Activated CD4-positive, alpha-beta T cell treated with anti-CD3 and anti-CD28 coated beads, Interleukin-2, amount 50 U/mL, for 1 hour (primary cell): ENCODE data around the gene NR3C1.
"Not testable (repeated sequence)": the region's sequence is repeated elsewhere in the genome, so short reads cannot be mapped to it uniquely, and the experiment has no call there.

Experiments
- DNase-seq: peaks from one replicate; pipeline ENCODE4 v3.0.0-alpha.2; 2020

Gene NR3C1

GRCh38 chr5:143328589-143329220 is 74.8 kb downstream of the NR3C1 start:
- DNase-seq, result no peak

- not testable (repeated sequence) for DNase-seq
Observed at GRCh38 chr5:143325086-143325485, 78.4 kb downstream of the NR3C1 start.

DNA sequence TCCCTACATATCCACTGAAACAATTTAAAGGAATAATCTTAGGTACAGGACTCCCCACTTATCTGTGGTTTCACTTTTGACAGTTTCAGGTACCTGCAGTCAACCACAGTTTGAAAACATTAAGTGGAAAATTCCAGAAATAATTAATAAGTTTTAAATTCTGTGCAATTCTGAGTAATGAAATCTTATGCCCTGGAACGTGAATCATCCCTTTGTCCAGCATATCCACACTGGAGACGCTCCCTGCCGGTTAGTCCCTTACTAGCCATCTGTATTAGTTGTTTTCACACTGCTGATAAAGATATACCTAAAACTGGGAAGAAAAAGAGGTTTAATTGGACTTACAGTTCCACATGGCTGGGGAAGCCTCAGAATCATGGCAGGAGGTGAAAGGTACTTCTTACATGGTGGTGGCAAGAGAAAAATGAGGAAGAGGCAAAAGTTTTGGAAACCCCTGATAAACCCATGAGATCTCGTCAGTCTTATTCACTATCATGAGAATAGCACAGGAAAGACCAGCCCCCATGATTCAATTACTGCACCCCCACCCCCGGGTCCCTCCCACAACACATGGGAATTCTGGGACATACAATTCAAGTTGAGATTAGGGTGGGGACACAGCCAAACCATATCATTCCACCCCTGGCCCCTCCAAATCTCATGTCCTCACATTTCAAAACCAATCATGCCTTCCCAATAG is 80.4 kb downstream of the NR3C1 start:
- DNase-seq, result not testable (repeated sequence)

DNA sequence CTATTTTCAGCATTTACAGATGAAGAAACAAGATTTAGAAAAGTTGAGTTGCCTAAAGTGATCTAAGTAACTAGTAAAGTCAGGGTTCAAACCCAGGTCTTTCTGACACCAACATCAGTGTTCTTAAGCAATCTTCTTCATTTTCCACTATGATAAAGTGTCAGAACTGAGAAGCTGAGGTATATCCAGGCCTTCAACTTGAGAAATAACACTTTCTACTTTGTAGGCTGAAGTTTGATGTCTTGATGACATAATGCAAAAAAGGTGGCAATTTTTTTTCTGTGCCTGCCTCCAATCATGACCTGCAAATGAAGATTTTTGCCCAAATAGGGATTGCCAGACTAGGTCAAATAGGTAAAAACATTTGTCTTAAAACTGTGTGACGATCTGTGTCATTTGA is 81.3 kb downstream of the NR3C1 start:
- DNase-seq, result no peak

DNA sequence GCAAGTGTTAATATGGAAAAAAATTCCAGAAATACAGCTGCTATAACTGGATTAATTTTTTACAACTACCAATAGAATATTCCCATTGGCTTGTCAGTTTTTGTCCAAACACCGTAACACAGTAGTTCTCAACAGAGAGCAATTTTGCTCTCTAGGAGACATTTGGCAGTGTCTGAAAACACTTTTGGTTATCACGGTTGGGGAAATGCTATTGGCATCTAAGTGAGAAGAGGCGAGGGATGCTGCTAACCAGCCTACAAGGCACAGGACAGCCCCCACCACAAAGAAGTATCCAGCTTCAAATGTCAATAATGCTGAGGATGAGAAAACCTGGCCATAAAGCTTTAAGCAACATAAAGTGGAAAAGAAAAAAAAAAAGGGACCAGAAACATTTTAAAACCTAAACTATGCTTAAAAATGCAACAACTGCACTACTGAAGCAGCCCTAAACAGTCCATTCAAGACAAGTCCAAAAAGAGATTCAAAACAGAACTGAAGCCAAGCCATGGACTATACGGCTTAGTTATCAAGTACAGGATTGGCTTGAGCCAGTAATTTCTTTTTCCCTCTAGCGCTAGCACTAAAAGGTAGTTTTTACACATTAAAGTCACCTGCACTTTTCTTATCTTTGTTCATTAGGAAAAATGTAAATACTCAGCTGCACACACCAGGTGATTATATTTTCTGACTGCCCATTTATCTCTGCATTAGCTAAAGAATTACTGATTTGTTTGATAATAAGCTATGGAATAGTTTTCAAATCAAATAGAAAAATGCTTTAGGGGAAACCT is 83.9 kb downstream of the NR3C1 start:
- DNase-seq, result no peak

GRCh38 chr5:143318833-143319232 is 84.7 kb downstream of the NR3C1 start:
- DNase-seq, result no peak

- no peak for DNase-seq
Observed at GRCh38 chr5:143318270-143318669, 85.2 kb downstream of the NR3C1 start.

- no peak for DNase-seq
Observed at GRCh38 chr5:143316844-143317631, 86.4 kb downstream of the NR3C1 start.

DNA sequence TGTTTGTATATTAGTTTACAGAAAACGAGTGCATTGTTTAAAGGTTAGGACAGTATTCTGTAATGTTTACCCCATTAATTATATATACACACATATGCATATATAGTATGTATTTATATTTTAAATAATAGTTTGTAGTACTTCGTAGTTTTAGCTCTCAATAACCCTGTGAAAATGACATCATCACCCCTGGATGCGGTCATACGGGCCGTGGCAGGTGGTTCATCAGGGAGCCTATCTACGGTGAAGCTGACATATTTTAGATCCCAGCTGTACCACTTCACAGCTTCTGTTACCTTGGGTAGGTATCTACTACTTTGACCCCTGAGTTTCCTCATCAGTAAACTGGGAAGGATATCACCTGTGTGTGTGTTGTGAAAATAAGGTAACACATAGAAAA is 87.1 kb downstream of the NR3C1 start:
- no peak for DNase-seq

DNA sequence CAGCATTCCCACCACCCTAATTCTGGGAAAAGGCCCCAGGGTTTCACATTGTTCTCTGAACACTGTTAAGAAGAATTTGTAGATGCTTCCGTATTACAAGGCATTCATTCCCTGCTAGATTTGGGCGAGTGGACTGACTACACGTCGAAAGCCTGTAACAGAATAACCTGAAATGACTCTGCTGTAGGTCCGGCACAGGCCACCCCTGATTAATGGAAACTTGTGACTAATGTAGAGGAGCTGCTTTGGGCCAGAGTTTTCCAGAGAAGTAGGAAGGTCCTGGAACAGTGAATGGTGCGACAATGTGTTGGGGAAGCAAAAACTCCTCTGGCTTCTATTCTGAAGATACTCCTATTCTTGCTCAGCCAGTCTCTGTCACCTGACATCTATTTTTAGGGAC is 87.6 kb downstream of the NR3C1 start:
- DNase-seq, result no peak

DNA sequence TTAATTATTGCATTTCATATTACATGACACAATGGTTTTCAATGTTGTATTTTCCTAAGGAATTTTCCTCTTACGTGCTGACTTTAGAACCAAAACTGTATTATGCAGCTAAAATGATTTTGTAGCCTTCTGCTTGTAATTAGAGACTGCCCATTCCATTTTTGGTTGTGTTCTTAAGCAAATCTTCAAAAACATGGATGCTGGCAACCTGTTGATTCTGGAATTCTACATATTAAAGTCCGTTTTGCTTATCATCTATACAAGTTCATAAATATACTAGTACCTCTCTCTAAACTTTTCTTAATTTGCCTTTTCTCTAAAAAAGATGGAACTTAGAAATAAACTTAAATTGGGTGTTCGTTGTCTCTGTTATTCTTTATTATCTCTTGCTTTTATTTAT is 88.3 kb downstream of the NR3C1 start:
- no peak for DNase-seq

- no peak for DNase-seq
Observed at GRCh38 chr5:143314659-143315058, 88.8 kb downstream of the NR3C1 start.

GRCh38 chr5:143314099-143314498 is 89.4 kb downstream of the NR3C1 start:
- no peak for DNase-seq

DNA sequence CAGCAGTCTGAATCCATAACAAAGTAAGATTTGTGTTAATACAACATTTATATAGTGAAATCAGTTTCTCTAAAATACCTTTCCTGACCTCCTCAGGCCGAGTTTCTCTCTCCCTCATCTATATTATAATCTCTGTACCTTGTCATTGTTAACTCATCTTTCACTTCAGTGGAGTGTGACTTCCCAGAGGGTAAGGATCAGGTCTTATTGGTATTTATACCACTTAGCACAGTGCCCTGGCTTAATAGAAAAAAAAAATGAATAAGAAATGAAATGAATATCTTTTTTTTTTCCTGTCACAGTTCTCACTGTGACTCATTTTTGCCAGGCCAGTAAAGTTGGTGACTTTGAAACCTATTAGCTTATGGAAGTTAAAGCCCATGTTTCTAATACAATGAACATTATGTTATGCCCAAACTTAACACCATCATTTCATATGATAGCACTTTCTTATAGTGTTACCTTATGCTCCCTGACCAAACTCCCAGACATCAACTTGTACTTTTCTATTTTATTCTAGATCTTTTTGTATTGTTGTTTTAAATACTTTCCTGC is 90.1 kb downstream of the NR3C1 start:
- no peak for DNase-seq

DNA sequence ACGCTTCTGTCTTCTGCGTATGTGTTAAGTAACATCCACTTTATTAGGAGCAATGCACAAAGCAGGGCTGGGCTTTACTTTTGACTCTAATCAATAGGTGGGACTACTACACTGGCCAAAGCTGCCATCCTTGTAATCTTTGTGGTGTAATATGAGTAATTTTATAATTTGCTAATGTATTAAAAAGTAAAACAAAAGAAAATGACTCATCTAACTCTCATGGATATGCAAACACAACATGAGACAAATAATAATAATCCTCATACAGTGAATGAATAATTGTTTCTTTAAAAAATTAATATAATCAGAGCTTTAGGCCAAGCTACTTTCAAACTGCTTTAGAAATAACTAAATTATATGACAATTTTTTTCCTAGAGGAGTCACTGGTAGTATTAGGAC is 90.7 kb downstream of the NR3C1 start:
- DNase-seq, result no peak

DNA sequence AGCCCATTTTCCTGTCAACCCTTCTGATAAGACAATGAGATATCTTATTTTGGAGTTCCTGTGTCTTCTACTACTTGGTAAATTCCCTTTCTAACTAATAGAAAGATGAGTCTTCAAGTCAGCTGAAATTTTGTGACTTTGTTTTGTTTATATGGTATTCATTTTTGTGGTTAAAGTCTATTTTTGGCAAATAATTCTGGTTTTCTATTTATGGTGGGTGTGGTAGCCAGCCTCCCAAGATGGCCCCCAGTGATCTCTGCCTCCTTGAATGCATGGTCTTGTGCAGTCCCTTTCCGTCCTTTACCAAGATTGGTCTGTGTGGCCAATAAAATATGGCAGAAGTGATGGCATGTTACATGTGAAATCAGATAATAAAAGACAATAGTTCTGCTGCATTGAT is 91.5 kb downstream of the NR3C1 start:
- no peak for DNase-seq

DNA sequence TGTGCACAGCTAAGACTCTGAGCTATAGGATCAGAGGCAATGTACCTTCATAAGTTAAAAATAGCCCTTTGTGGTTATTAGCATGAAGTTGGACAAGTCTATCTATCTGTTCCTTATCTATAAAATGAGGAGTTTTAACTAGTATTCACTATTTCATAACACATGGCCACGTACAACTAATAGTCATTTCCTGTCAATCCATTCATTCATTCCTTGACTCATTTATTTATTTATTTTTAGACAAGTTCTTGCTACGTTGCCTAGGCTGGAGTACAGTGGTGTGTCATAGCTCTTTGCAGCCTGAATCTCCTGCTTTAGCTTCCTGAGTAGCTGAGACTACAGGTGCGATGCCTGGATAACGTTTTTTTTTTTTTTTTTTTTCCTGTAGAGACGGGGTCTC is 92.1 kb downstream of the NR3C1 start:
- DNase-seq, result no peak

DNA sequence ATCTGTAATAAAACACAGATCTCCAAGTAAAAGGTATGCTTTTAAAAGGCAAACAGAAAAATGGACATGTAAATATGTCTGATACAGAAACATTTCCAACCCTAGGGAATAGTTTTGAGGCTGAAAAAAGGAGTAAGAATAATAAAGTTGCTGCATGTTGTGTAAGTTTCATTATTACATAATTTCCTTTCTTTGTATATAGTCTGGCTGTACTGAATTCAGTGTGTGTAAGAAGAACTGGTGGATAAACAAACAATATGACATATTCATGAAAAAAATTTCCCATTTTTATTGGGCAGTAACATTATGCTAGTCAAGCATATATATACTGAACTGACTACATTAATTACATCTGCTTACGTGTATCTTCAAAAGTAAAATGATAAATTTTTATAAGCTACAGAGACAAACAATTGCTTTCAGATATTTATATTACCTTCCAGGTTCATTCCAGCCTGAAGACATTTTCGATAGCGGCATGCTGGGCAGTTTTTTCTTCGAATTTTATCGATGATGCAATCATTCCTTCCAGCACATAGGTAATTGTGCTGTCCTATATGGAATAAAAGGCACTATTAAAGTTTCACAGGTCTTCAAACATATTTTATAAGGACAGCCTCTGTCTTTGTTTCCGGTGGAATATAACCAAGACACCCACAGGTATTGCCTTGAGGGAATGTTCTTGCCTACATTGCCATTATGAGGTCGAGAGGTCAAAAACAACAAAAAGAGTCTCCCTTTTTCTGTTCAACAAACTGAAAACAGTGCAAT is 93.6 kb downstream of the NR3C1 start:
- DNase-seq, result no peak

DNA sequence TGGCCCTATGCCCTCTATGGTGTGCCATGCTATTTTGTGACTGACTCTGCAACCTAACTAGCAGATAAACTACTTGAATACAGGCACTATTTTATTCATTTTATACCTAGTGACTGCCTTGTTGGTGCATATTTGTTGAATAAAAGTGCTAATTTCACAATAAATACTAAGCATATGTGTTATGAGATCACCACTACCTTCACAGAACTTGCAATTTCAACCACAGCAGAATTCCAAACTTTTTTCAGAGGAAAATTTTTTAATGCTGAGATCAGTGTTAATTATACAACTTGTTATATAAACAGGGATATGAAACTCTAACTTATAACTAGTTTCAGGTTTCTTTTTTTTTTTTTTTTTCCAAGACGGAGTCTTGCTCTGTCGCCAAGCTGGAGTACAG is 94.8 kb downstream of the NR3C1 start:
- DNase-seq, result no peak

- DNase-seq, result no peak
Observed at GRCh38 chr5:143306040-143306439, 97.4 kb downstream of the NR3C1 start.

DNA sequence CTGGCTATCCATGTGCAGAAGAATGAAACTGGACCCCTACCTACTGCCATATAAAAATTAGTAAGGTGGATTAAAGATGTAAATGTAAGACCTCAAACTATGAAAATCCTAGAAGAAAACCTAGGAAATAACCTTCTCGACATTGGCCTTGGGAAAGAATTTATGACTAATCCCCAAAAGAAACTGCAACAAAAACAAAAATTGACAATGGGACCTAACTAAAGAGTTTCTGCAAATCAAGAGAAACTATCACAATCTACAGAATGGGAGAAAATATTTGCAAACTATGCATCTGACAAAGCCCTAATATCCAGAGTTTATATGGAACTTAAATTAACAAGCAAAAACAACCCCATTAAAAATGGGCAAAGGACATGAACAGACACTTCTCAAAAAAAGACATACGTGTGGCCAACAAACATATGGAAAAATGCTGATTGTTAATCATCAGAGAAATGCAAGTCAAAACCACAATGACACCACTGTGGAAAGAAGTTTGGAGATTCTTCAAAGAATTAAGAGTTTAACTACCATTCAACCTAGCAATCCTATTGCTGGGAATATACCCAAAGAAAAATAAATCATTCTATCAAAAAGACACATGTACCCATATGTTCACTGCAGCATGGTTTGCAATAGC is 98.5 kb downstream of the NR3C1 start:
- DNase-seq, result no peak
